H7 (cell line): Measurements from ENCODE around the gene EML2. TPM values are rescaled to one million over a fixed set of nuclear protein-coding genes. Genes with fewer than 3 reads are reported as not detected.
"Not testable (repeated sequence)": the region's sequence is repeated elsewhere in the genome, so short reads cannot be mapped to it uniquely, and the experiment has no call there.

Experiments
- DNase-seq: peaks from one replicate; pipeline ENCODE4 v3.0.0; 2012
- H3K27me3 ChIP-seq: 2 replicates; pipeline ENCODE4 v1.6.0; 2011; ENCODE audit warnings: mild to moderate bottlenecking, low read length; ENCODE audit not compliant: control insufficient read depth, insufficient read depth
- H3K36me3 ChIP-seq: replicated peaks from 2 replicates; pipeline ENCODE4 v1.5.1; 2011; ENCODE audit warnings: low read length; ENCODE audit not compliant: control insufficient read depth, insufficient read depth
- H3K4me3 ChIP-seq: 2 replicates; pipeline ENCODE4 v1.5.1; 2011; ENCODE audit warnings: low read depth, mild to moderate bottlenecking, control low read depth, low read length, moderate library complexity; ENCODE audit not compliant: insufficient read depth
- total RNA-seq: library from RNA; depleted of rRNA; stranded (reverse); fragments of >200 nt; shearing (Covaris generic); gene quantifications from 2 replicates; pipeline ENCODE4 v1.2.3, GENCODE V29; 2014; rRNA removed

EML2 gene, protein sequence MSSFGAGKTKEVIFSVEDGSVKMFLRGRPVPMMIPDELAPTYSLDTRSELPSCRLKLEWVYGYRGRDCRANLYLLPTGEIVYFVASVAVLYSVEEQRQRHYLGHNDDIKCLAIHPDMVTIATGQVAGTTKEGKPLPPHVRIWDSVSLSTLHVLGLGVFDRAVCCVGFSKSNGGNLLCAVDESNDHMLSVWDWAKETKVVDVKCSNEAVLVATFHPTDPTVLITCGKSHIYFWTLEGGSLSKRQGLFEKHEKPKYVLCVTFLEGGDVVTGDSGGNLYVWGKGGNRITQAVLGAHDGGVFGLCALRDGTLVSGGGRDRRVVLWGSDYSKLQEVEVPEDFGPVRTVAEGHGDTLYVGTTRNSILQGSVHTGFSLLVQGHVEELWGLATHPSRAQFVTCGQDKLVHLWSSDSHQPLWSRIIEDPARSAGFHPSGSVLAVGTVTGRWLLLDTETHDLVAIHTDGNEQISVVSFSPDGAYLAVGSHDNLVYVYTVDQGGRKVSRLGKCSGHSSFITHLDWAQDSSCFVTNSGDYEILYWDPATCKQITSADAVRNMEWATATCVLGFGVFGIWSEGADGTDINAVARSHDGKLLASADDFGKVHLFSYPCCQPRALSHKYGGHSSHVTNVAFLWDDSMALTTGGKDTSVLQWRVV
- total RNA-seq: 42.5 and 48.6 TPM in 2 replicates

DNA sequence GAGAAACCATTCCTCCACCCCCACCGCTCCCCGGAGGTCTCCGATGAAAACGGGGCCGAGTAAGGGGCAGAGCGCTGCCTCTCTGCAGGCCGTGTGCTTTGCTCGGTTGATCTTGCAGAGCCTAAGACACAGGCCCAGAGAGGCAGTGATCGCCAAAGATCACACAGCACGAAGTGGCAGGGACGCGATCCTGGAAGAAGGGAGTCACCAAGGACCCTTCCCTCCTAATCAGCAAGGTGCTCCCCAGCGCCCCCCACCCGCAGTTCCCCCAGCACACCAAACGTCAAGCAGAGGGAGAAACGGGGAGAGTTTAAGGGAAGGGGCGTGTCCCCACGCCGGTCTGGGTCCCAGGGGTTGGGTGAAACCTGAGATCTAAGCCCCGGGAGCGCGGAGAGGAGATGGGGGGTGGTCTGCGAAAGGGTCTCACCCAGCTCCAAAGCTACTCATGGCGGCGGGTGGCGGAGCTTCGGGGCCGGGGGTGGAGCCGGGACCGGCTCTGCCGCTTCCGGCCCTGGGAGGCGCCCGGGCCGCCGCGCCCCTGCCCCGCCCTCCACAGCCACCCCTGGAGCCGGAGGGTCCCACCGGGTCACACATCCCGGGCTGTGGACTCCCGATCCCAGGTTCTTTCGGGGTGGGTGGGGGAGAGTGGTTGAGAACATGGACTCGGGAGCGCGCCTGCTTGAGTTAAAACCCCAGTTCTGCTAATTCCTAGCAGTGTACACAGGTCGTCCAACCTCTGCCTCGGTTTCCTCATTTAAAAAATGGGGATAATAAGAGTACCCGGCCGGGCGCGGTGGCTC lies at the start of gene EML2:
Gene EML2, minus strand, starts transcription at position 468 of the 800 bp plus-strand sequence. Its CDS starts 21 bp downstream, at position 447.
- Histone ChIP-seq H3K27me3 (peaks cover 3% of the 10 kb centered on the region; the same call in 1 of the 2 replicates), H3K4me3 (peak within 1 kb of the TSS; percentile 59), H3K36me3 (no peaks in the 10 kb centered on the region)
- peak; percentile 95 for DNase-seq

DNA sequence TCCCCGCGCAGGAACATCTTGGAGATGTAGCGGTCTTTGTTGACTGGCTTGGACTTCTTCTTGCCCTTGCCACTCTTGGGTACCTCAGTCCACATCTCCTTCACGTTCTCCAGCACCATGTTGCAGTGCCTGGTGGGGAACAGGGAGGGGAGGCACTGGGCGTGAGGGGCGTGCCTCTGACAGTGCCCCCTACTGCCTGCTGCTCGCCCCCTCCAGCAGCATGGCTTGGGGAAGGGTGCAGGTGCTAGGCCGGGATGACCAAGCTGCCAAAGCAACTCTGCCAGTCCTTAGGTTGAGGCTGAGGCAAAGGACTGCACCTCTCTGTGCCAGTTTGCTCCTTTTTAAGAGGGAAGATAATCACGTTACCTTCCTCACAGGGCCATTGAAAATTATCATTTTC lies 48.4 kb upstream of the EML2 start:
- no peaks in the 10 kb centered on the region for H3K27me3 ChIP-seq
- no peak overlapping the region for H3K4me3 ChIP-seq
- H3K36me3 ChIP-seq: peaks cover 22% of the 10 kb centered on the region
- DNase-seq: no peak

DNA sequence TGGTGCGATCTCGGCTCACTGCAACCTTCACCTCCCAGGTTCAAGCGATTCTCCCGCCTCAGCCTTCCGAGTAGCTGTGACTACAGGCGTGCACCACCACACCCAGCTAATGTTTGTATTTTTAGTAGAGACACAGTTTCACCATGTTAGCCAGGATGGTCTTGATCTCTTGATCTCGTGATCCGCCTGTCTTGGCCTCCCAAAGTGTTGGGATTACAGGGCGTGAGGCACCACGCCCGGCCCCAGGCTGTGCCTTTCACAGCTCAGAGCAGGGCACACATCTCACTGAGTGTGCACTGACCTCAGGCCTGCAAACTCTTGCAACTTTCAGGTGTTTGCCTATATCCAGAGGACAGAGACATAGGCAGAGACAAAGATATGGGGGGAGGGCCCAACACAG lies 45.8 kb upstream of the EML2 start:
- not testable (repeated sequence) for DNase-seq, H3K4me3 ChIP-seq, H3K27me3 ChIP-seq
- H3K36me3 ChIP-seq: peaks cover 22% of the 10 kb centered on the region

DNA sequence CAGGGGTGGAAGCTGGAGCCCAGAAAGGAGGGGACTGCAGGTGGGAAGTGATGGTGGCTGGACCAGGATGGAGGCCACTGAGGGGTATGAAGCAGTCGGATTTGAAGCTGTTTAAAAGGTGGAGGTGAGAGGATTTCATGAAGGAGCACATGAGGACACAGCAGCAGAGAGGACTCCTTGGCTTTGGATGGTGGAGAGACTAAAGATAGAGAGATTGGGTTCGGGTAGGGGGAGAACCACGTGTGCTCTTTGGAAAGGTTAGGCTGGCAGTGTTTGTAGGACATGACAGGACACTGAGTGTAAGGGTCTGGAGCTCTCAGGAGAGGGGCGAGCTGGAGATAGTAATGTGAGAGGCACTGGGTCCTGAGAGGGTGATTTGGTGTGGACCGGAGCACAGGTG lies 43.7 kb upstream of the EML2 start:
- H3K36me3 ChIP-seq: peaks cover 14% of the 10 kb centered on the region
- H3K4me3 ChIP-seq: no peak overlapping the region
- DNase-seq: no peak
- H3K27me3 ChIP-seq: peaks cover 15% of the 10 kb centered on the region

DNA sequence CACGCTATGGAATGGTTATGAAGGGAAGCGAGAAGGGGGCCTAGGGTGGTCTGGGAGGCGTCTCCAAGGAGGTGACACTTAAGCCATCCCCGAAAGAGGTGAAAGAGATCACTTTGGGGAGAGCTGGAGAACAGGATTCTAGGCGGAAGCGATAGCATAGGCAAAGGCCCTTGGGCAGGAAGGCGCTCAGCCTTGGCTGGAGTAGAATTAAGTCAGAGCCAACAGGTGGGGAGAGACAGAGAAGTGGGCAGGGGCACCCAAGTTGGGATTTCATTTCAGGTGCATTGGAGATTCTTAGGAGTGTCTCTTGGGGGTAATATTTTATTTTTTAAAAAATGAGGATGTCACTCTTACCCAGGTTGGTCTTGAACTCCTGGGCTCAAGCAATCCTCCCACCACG lies 42.9 kb upstream of the EML2 start:
- peaks cover 8% of the 10 kb centered on the region for H3K36me3 ChIP-seq
- peak; percentile 61 for DNase-seq
- peaks cover 19% of the 10 kb centered on the region for H3K27me3 ChIP-seq
- H3K4me3 ChIP-seq: no peak overlapping the region

DNA sequence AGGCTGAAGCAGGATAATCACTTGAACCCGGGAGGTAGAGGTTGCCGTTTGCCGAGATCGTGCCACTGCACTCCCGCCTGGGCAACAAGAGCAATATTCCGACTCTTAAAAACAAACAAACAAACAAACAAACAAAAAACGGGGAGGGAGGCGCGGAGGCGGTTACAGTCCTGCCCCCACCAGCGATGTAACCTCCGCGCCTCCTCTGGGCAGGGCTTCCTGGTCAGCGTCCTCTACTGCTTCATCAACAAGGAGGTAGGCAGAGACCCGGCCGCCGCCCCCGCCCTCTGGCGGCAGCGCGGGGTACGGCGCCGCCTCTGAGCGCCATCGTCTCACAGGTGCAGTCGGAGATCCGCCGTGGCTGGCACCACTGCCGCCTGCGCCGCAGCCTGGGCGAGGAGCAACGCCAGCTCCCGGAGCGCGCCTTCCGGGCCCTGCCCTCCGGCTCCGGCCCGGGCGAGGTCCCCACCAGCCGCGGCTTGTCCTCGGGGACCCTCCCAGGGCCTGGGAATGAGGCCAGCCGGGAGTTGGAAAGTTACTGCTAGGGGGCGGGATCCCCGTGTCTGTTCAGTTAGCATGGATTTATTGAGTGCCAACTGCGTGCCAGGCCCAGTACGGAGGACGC lies 42.3 kb upstream of the EML2 start:
- H3K36me3 ChIP-seq: peaks cover 5% of the 10 kb centered on the region
- peak; percentile 96 for DNase-seq
- peaks cover 24% of the 10 kb centered on the region for H3K27me3 ChIP-seq
- peak overlapping the region; percentile 36 for H3K4me3 ChIP-seq

DNA sequence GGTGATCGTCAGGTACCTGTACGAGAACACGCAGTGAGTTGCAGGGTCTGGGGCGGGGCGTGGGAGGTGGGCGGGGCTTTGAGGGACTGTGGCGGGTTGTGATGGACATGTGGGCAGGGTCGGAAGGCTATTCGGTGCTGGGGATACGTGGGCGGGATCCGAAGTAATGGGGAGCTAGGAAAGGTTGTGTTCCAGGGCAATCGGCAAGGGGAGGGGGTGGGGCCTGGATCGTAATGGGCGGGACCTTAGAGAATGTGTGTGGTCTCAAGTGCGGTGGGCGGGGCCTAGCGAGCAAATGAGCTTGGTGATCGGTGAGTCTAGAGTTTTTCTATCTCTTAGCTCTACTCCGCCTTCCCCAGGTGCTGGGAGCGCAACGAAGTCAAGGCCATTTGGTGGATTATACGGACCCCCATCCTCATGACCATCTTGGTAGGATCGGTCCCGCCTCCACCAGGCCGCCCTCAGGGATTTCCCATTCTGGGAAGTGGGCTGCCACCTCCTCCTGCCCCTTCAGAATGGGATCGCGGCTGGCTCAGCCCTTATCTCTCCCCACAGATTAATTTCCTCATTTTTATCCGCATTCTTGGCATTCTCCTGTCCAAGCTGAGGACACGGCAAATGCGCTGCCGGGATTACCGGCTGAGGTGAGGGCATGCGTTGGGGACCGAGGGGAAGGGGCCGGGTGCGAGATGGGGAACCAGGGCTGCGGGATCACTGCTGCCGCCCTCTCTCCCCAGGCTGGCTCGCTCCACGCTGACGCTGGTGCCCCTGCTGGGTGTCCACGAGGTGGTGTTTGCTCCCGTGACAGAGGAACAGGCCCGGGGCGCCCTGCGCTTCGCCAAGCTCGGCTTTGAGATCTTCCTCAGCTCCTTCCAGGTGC lies 38.4 kb upstream of the EML2 start:
- peak; percentile 99 for DNase-seq

DNA sequence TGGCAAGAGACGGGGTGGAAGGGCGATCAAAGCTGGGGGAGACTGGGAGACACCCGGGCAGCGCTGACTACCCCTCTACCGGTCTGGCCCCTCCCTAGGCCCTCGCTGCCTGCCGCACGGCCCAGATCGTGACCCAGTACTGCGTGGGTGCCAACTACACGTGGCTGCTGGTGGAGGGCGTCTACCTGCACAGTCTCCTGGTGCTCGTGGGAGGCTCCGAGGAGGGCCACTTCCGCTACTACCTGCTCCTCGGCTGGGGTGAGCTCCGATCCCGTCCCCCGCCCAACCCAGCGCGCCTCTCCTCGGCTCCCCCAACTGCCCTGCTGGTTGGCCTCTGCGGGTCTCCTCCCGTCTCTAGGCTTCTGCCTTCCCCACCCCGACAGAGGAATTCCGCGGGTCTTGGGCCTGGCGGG lies 37.7 kb upstream of the EML2 start:
- H3K36me3 ChIP-seq: no peaks in the 10 kb centered on the region
- DNase-seq: peak; percentile 93
- peaks cover 28% of the 10 kb centered on the region for H3K27me3 ChIP-seq

More for the DNA sequence above, 38.4 kb upstream of the EML2 start:
- H3K27me3 ChIP-seq: peaks cover 28% of the 10 kb centered on the region
- H3K36me3 ChIP-seq: no peaks in the 10 kb centered on the region
- peak overlapping the region; percentile 69 for H3K4me3 ChIP-seq

DNA sequence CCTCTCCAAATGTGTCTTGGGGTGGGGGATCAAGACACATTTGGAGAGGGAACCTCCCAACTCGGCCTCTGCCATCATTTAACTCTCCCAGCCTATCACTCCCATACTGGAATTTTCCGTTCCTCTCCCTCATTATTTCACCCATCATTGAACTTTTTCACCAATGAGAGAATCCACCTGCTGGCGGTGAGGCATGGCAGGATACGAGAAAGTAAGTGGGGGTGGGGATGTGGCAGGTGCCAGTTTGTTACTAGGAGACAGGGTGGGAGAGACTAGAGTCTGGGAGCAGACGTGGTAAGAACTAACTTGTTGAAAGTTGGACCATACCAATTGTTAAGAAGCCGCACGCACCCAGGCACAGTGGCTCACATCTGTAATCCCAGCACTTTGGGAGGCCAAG lies 35.7 kb upstream of the EML2 start:
- H3K4me3 ChIP-seq: no peak overlapping the region
- peaks cover 37% of the 10 kb centered on the region for H3K27me3 ChIP-seq
- no peak for DNase-seq
- H3K36me3 ChIP-seq: no peaks in the 10 kb centered on the region

More for the DNA sequence above, 37.7 kb upstream of the EML2 start:
- H3K4me3 ChIP-seq: peak overlapping the region; percentile 69

DNA sequence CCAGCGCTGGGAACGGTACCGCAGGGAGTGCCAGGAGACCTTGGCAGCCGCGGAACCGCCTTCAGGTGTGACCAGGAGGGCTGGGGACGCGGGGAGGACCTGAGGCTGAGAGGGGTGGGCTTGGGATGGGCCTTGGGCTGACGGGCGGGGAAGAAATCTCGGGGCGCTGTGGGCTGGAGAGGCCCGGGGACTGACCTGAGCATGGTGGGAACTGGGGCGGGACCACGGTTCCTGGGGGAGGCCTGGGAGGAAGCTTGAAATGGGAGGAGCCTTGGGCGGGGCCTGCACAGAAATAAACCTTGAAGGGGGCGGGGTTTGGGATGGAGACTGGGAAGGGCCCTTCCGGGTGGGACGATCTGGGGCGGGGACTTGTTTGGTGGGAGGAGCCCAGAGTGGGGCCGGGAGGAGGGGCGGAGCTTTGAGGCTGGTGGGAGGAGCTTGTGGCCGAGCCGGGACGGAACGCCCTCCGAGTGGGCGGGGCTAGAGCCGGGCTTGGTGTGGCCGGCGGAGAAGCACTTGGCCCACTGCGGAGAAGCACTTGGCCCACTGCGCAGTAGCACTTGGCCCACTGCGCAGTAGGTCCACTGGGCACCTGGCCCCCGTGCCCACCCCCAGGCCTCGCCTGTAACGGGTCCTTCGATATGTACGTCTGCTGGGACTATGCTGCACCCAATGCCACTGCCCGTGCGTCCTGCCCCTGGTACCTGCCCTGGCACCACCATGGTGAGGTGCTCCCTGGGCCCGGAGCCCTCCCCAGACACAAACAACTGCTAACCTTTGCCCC lies 31.7 kb upstream of the EML2 start:
- Histone ChIP-seq H3K4me3 (peak overlapping the region; percentile 58), H3K36me3 (no peaks in the 10 kb centered on the region), H3K27me3 (peaks cover 32% of the 10 kb centered on the region)
- DNase-seq: peak; percentile 100

DNA sequence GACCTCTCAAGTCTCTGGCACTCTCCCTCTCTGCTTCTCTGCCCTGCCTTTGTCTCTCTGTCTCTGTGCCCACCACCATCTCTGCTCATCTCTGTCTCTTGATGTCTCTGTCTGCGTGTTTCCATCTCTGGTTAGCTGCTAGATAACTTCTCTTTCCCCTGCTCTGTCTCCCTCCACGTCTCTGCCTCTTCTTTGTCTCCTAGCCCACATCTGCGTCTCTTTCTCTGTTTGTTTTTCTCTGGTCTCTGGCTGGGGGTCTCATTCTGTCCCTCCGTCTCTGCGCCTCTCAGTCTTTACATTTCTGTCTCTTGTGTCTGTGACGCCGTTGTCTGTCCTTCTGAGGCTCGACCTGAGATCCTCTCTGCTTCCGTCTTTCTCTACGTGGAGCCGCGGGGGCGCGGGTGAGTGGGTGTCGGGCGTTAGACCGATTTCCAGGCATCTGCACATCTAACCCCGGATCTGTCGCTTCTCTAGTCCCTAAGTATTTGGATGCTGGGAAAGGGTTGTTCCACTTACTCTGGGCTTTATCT lies 29.2 kb upstream of the EML2 start:
- Histone ChIP-seq H3K4me3 (peak overlapping the region; percentile 48), H3K27me3 (peaks cover 30% of the 10 kb centered on the region), H3K36me3 (no peaks in the 10 kb centered on the region)
- DNase-seq: peak; percentile 44

DNA sequence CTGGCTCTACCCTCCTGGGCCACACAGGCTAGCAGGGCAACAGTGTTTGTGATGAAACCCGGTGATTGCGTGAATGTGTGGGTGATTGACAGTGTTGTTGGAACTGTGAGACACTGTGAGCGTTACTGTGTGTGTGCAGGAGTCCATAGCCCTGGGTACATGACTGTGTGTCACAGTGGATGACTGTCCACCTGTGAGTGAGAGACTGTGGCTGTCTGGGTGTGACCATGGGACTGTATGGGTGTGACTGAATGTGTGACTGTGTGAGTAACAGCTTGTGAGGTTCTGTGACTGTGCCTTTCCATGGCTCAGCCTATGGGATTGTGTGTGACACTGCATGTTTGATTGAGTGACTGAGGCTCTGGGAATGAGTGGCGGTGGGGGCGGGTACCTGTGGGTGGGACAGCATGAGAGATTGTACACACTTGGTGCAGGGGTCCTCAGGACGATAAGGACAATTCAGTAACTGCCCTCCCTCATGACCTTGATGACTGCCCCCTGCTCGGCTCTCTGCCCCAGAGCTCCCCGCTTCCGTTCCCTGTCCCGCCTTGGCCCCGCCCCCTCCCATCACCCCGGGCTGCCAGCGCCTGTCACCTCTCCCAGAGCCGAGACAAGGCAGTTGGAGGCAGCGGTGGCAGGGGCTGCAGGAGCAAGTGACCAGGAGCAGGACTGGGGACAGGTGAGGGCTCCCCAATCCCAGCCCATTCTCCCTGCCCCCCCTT lies 28.6 kb upstream of the EML2 start, which contains the start of gene GIPR:
Gene GIPR, plus strand, starts transcription at position 602 of the 722 bp plus-strand sequence. CDS start 1,300 bp downstream, outside the sequence.
- Histone ChIP-seq H3K36me3 (no peaks in the 10 kb centered on the region), H3K27me3 (peaks cover 30% of the 10 kb centered on the region), H3K4me3 (peak within 1 kb of the TSS; percentile 48)
- peak; percentile 91 for DNase-seq
